ENCODE data around the gene CDAN1. TPM values are rescaled to one million over a fixed set of nuclear protein-coding genes. Genes with fewer than 3 reads are reported as not detected.

The CDAN1 gene
- total RNA-seq, 4 donors from 2014 or later = 10.0 to 37.0 (median 13.6) TPM

DNA sequence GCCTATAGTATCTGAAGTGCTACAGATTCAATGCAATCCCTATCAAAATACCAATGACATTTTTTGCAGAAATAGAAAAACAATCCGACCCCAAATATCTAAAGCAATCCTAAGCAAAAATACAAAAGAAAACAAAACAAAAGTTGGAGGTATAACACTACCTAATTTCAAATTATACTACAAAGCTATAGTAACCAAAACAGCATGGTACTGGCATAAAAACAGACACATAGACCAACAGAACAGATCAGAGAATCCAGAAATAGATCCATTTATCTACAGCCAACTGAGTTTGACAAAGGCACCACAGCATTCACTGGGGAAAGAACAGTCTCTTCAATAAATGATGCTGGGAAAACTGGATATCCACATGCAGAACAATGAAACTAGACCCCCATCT lies 23.8 kb upstream of the CDAN1 start:
- no peak for DNase-seq
- H3K4me1 ChIP-seq = no peaks in the 10 kb centered on the region
- in situ Hi-C loops (cut with MboI; ENCODE audit: low pct_ligation_motif_present in 1 of 4, low pct_unique_long_range_greater_than_20kb in 1 of 4, low sequenced_read_pairs in 3 of 4) = no loop called here
- H3K9me3 ChIP-seq = peaks cover 10 to 24% of the 10 kb centered on the region in 2 donors
- H3K27ac ChIP-seq = no peak overlapping the region
- intact Hi-C loops (cut with DNase I; ENCODE audit: low total_unique reads) = no loop called here
- no peak overlapping the region for H3K4me3 ChIP-seq
- TF ChIP-seq, protein P1, sequence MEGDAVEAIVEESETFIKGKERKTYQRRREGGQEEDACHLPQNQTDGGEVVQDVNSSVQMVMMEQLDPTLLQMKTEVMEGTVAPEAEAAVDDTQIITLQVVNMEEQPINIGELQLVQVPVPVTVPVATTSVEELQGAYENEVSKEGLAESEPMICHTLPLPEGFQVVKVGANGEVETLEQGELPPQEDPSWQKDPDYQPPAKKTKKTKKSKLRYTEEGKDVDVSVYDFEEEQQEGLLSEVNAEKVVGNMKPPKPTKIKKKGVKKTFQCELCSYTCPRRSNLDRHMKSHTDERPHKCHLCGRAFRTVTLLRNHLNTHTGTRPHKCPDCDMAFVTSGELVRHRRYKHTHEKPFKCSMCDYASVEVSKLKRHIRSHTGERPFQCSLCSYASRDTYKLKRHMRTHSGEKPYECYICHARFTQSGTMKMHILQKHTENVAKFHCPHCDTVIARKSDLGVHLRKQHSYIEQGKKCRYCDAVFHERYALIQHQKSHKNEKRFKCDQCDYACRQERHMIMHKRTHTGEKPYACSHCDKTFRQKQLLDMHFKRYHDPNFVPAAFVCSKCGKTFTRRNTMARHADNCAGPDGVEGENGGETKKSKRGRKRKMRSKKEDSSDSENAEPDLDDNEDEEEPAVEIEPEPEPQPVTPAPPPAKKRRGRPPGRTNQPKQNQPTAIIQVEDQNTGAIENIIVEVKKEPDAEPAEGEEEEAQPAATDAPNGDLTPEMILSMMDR (IDR thresholded peaks at IDR 0.05) = no peak
- no peak for TF ChIP-seq POLR2AphosphoS5 (IDR thresholded peaks at IDR 0.05)
- TF ChIP-seq POLR2A (IDR thresholded peaks at IDR 0.05) = no peak
- TF ChIP-seq EP300 (IDR thresholded peaks at IDR 0.05; ENCODE audit: low read depth) = no peak
- peaks cover 0 to 5% (median 0%) of the 10 kb centered on the region in 4 donors for H3K36me3 ChIP-seq
- H3K27me3 ChIP-seq = no peaks in the 10 kb centered on the region
- WGBS, 2 donors (ENCODE audit: low coverage in 1 of 2) = 94 to 100% methylated on average over 1 of the region's 1 CpG

DNA sequence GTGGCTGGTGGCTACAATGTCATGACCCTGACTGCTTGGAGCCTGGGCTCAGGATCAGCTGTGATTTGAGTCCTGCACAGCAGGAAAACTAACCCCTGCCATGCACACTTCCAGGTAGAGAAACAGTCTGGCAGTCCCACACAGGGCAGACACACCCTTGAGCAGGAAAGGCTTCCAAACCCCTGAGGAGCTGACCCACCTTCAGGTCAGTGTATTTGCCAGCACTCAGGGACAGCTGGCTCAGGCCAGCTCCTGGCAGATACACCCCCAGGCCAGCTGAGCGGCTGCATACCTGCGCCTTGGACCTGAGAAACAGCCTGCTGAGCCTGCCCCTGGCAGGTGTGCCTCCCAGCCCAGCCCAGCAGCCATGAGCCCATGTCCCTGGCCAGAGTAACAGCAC lies 22.2 kb upstream of the CDAN1 start:
- H3K27ac ChIP-seq = no peak overlapping the region
- in situ Hi-C loops (cut with MboI; ENCODE audit: low pct_ligation_motif_present in 1 of 4, low pct_unique_long_range_greater_than_20kb in 1 of 4, low sequenced_read_pairs in 3 of 4) (no loop called here), intact Hi-C loops (cut with DNase I; ENCODE audit: low total_unique reads) (no loop called here)
- no peak for DNase-seq
- no peaks in the 10 kb centered on the region for H3K4me1 ChIP-seq
- no peak for TF ChIP-seq EP300 (IDR thresholded peaks at IDR 0.05; ENCODE audit: low read depth)
- no peak for TF ChIP-seq POLR2AphosphoS5 (IDR thresholded peaks at IDR 0.05)
- TF ChIP-seq, protein P1 (IDR thresholded peaks at IDR 0.05) = no peak
- TF ChIP-seq POLR2A (IDR thresholded peaks at IDR 0.05) = no peak
- H3K9me3 ChIP-seq = peaks cover 10 to 24% of the 10 kb centered on the region in 2 donors
- H3K27me3 ChIP-seq = no peaks in the 10 kb centered on the region
- 90% methylated on average over 2 of the region's 2 CpGs; no CpG with 5 or more reads in 1 of the 2 donors for WGBS, 2 donors (ENCODE audit: low coverage in 1 of 2)
- no peak overlapping the region for H3K4me3 ChIP-seq
- peaks cover 0 to 5% (median 0%) of the 10 kb centered on the region in 4 donors for H3K36me3 ChIP-seq

DNA sequence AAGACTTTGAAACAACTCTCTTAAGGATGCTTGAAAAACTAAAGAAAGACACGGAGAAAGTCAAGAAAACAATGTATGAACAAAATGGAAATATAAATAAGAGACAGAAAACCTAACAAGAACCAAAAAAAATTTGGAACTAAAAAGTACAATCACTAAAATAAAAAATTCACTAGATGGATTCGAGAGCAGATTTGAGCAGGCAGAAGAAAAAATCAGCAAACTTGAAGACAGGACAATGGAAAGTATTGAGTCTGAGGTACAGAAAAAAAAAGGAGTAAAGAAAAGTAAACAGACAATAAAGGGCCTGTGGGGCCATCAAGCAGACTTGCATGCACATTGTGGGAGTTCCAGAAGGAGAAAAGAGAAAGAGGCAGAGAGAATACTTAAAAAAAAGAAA lies 13.4 kb upstream of the CDAN1 start:
- no peak for DNase-seq
- Histone ChIP-seq H3K4me1 (no peaks in the 10 kb centered on the region), H3K36me3 (peaks cover 0 to 28% (median 7%) of the 10 kb centered on the region in 4 donors), H3K9me3 (peaks cover 0 to 4% of the 10 kb centered on the region in 2 donors), H3K27ac (no peak overlapping the region), H3K27me3 (no peaks in the 10 kb centered on the region), H3K4me3 (no peak overlapping the region)
- in situ Hi-C loops (cut with MboI; ENCODE audit: low pct_ligation_motif_present in 1 of 4, low pct_unique_long_range_greater_than_20kb in 1 of 4, low sequenced_read_pairs in 3 of 4) = no loop called here
- intact Hi-C loops (cut with DNase I; ENCODE audit: low total_unique reads) = no loop called here
- TF ChIP-seq POLR2A (IDR thresholded peaks at IDR 0.05) (no peak), POLR2AphosphoS5 (IDR thresholded peaks at IDR 0.05) (no peak), EP300 (IDR thresholded peaks at IDR 0.05; ENCODE audit: low read depth) (no peak)
- TF ChIP-seq, protein P1 (IDR thresholded peaks at IDR 0.05) = no peak
- WGBS, 2 donors (ENCODE audit: low coverage in 1 of 2) = 80 to 92% methylated on average over 2 of the region's 2 CpGs

DNA sequence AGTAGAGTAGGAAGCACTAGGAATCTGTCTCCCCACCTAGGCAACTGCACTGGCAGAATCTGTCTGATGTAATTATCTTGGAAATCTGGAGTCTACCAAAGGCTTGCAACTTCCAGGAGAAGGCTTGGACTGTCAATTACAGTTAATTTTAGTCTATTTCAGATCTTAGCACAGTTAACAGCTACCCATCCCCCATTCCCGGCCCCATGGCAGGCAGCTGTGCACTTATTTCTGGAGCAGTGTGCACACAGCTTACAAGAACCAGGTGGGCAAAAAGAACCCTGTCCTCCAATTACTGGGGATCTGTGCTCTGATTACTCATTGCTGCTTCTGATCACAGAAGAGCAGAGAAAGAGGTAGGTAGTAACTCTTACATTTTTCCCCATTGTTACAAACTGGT lies 12.3 kb upstream of the CDAN1 start:
- Histone ChIP-seq H3K4me1 (no peaks in the 10 kb centered on the region), H3K9me3 (peaks cover 0 to 4% of the 10 kb centered on the region in 2 donors), H3K4me3 (no peak overlapping the region), H3K27ac (no peak overlapping the region), H3K36me3 (peaks cover 0 to 32% (median 7%) of the 10 kb centered on the region in 4 donors), H3K27me3 (no peaks in the 10 kb centered on the region)
- intact Hi-C loops (cut with DNase I; ENCODE audit: low total_unique reads) (no loop called here), in situ Hi-C loops (cut with MboI; ENCODE audit: low pct_ligation_motif_present in 1 of 4, low pct_unique_long_range_greater_than_20kb in 1 of 4, low sequenced_read_pairs in 3 of 4) (loop anchor here in 1 of 4 donors (25.0 kb wide), 1 partner anchor 163 kb away; the partner anchor contains the start of gene TTBK2)
- no peak for DNase-seq
- WGBS, 2 donors (ENCODE audit: low coverage in 1 of 2) = 88 to 100% methylated on average over 1 of the region's 1 CpG
- no peak for TF ChIP-seq POLR2A (IDR thresholded peaks at IDR 0.05)
- TF ChIP-seq EP300 (IDR thresholded peaks at IDR 0.05; ENCODE audit: low read depth) = no peak
- no peak for TF ChIP-seq POLR2AphosphoS5 (IDR thresholded peaks at IDR 0.05)
- TF ChIP-seq, protein P1 (IDR thresholded peaks at IDR 0.05) = no peak

Data from transverse colon (tissue), 4 donors.